Neural crest cell (in vitro differentiated cells): ENCODE measurements around the gene DCTN1. TPM values are rescaled to one million over a fixed set of nuclear protein-coding genes. Genes with fewer than 3 reads are reported as not detected.

Source experiments
- DNase-seq: peaks from one replicate; pipeline ENCODE4 v3.0.0; 2021; ENCODE audit warnings: low read depth, mixed read lengths, low spot score
- H3K27ac Mint-ChIP-seq: one replicate; pipeline ENCODE4 v1.8.0; 2021; ENCODE audit warnings: mild to moderate bottlenecking, mixed read lengths; ENCODE audit not compliant: unreplicated experiment
- H3K27me3 Mint-ChIP-seq: 2 replicates; pipeline ENCODE4 v1.8.0; 2021; ENCODE audit warnings: low read depth, mild to moderate bottlenecking, mixed read lengths
- H3K36me3 Mint-ChIP-seq: 2 replicates; pipeline ENCODE4 v1.8.0; 2021; ENCODE audit warnings: low read depth, mild to moderate bottlenecking, mixed read lengths
- H3K4me1 Mint-ChIP-seq: 2 replicates; pipeline ENCODE4 v1.8.0; 2021; ENCODE audit warnings: mixed read lengths
- H3K4me3 Mint-ChIP-seq: one replicate; pipeline ENCODE4 v1.8.0; 2021; ENCODE audit warnings: mild to moderate bottlenecking, mixed read lengths
- H3K9me3 Mint-ChIP-seq: 2 replicates; pipeline ENCODE4 v1.8.0; 2021; ENCODE audit warnings: mixed read lengths
- CTCF ChIP-seq: fragments of 200-600 bp; sonication (generic); conservative IDR thresholded peaks from 2 replicates; pipeline ENCODE4 v1.5.0; 2021; ENCODE audit warnings: antibody characterized with exemption, mild to moderate bottlenecking
- total RNA-seq: library from RNA; stranded (reverse); gene quantifications from 2 replicates; pipeline ENCODE4 v1.2.1, GENCODE V29; 2021

DCTN1 gene
- total RNA-seq, 1 donor from 2014 or later: 202 TPM

- H3K4me3 Mint-ChIP-seq: peak overlapping the region; percentile 70
- no peak for DNase-seq
- H3K9me3 Mint-ChIP-seq: no peaks in the 10 kb centered on the region
- H3K4me1 Mint-ChIP-seq: peaks cover 23% of the 10 kb centered on the region
- no peak overlapping the region for H3K27ac Mint-ChIP-seq
- H3K27me3 Mint-ChIP-seq: peaks cover 3% of the 10 kb centered on the region
- H3K36me3 Mint-ChIP-seq: no peaks in the 10 kb centered on the region
- no peak for TF ChIP-seq CTCF
Measured at GRCh38 chr2:74420006-74420405, 39.9 kb upstream of the DCTN1 start.

- no peak for TF ChIP-seq CTCF
- Mint-ChIP-seq H3K9me3 (no peaks in the 10 kb centered on the region), H3K4me3 (no peak overlapping the region), H3K27me3 (peaks cover 3% of the 10 kb centered on the region), H3K4me1 (peaks cover 23% of the 10 kb centered on the region), H3K36me3 (no peaks in the 10 kb centered on the region), H3K27ac (no peak overlapping the region)
- DNase-seq: no peak
Measured at GRCh38 chr2:74419345-74419744, 39.2 kb upstream of the DCTN1 start.

GRCh38 chr2:74418312-74418711 lies 38.2 kb upstream of the DCTN1 start:
- H3K9me3 Mint-ChIP-seq: no peaks in the 10 kb centered on the region
- no peak overlapping the region for H3K27ac Mint-ChIP-seq
- peaks cover 3% of the 10 kb centered on the region for H3K27me3 Mint-ChIP-seq
- H3K36me3 Mint-ChIP-seq: no peaks in the 10 kb centered on the region
- no peak for TF ChIP-seq CTCF
- peaks cover 19% of the 10 kb centered on the region for H3K4me1 Mint-ChIP-seq
- no peak for DNase-seq
- no peak overlapping the region for H3K4me3 Mint-ChIP-seq

- peaks cover 3% of the 10 kb centered on the region for H3K27me3 Mint-ChIP-seq
- H3K4me1 Mint-ChIP-seq: peaks cover 14% of the 10 kb centered on the region
- H3K27ac Mint-ChIP-seq: no peak overlapping the region
- no peak for DNase-seq
- H3K36me3 Mint-ChIP-seq: no peaks in the 10 kb centered on the region
- no peak for TF ChIP-seq CTCF
- H3K4me3 Mint-ChIP-seq: peak overlapping the region; percentile 23
- no peaks in the 10 kb centered on the region for H3K9me3 Mint-ChIP-seq
Measured at GRCh38 chr2:74417763-74418162, 37.7 kb upstream of the DCTN1 start.

GRCh38 chr2:74417197-74417596 lies 37.1 kb upstream of the DCTN1 start:
- TF ChIP-seq CTCF: no peak
- H3K4me3 Mint-ChIP-seq: no peak overlapping the region
- no peaks in the 10 kb centered on the region for H3K36me3 Mint-ChIP-seq
- no peak overlapping the region for H3K27ac Mint-ChIP-seq
- H3K4me1 Mint-ChIP-seq: peaks cover 11% of the 10 kb centered on the region
- no peak for DNase-seq
- no peaks in the 10 kb centered on the region for H3K9me3 Mint-ChIP-seq
- peaks cover 3% of the 10 kb centered on the region for H3K27me3 Mint-ChIP-seq

- H3K9me3 Mint-ChIP-seq: no peaks in the 10 kb centered on the region
- no peak overlapping the region for H3K4me3 Mint-ChIP-seq
- peaks cover 6% of the 10 kb centered on the region for H3K4me1 Mint-ChIP-seq
- H3K36me3 Mint-ChIP-seq: no peaks in the 10 kb centered on the region
- TF ChIP-seq CTCF: no peak
- DNase-seq: no peak
- H3K27ac Mint-ChIP-seq: no peak overlapping the region
- peaks cover under 1% of the 10 kb centered on the region for H3K27me3 Mint-ChIP-seq
Measured at GRCh38 chr2:74416778-74417177, 36.7 kb upstream of the DCTN1 start.
